ENCODE data around the gene PIK3C2A. TPM values are rescaled to one million over a fixed set of nuclear protein-coding genes. Genes with fewer than 3 reads are reported as not detected.

PIK3C2A gene
- total RNA-seq: 109 TPM

GRCh38 chr11:17207317-17208256, at the start of gene PIK3C2A:
PIK3C2A (minus strand) TSS chr11:17207986; CDS start chr11:17169741, 38,245 bp downstream.

Other genes with a start within 250 kb of the PIK3C2A start
- gene PLEKHA7, start 193.6 kb downstream of the PIK3C2A start, total RNA-seq: 49.3 TPM
- gene RPS13, start 130.3 kb downstream of the PIK3C2A start, total RNA-seq: 660 TPM
- gene NUCB2, start 68.8 kb upstream of the PIK3C2A start, total RNA-seq: 102 TPM
- 3.6 TPM for gene NCR3LG1, start 143.8 kb upstream of the PIK3C2A start, total RNA-seq
- gene KCNJ11, start 180.7 kb upstream of the PIK3C2A start, total RNA-seq: 5.2 TPM

All from camera-type eye (tissue), 1 donor.